IMR-90 (cell line): ENCODE measurements around the gene MYBPC3.

ENCODE experiments used
- CEBPB ChIP-seq: IDR thresholded peaks from 2 replicates; pipeline ENCODE4 v1.6.1; 2012; ENCODE audit warnings: low read depth, low read length, improper control_type of control experiment
- MAFK ChIP-seq: IDR thresholded peaks from 2 replicates; pipeline ENCODE4 v1.6.1; 2012; ENCODE audit warnings: low read depth, low read length, improper control_type of control experiment
- POLR2A ChIP-seq: IDR thresholded peaks from 2 replicates; pipeline ENCODE4 v1.6.1; 2012; ENCODE audit warnings: mild to moderate bottlenecking, low read depth, low read length
- TF ChIP-seq, protein P1 (sequence below): conservative IDR thresholded peaks from 2 replicates; pipeline ENCODE4 v1.5.1; 2012; ENCODE audit warnings: mild to moderate bottlenecking, low read depth, low read length, improper control_type of control experiment

DNA sequence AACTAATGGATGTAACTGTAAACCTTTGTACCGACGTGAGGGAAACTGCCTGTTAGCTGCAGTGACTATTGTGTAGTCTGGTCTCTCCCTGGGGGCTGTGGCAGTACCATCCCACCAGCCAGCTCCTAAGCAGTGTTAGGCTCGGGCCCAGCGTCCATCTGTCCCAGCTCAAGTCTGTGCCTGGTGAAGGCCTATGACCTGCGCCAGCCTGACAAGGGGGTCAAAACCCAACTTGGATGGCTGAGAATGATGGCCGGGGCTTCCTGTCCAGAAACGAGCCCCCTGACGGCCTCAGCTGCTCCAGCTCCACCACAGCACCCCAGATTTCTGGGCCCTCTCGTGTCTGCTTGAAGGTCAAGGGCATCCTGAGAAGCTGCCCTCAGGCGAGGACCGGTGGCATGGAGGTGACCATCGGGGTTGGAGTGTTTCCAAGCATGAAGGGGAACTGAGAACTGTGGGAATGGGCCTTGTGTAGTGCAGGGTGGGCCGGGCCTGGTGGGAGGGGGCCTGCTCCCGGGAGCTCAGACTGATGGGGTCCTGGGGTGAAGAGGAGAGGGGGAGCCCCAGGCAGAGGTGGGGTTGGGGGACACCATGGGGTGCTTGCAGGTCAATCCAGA, 40.2 kb upstream of the MYBPC3 start:
- TF ChIP-seq MAFK (no peak), POLR2A (no peak), CEBPB (no peak)
- TF ChIP-seq, protein P1, sequence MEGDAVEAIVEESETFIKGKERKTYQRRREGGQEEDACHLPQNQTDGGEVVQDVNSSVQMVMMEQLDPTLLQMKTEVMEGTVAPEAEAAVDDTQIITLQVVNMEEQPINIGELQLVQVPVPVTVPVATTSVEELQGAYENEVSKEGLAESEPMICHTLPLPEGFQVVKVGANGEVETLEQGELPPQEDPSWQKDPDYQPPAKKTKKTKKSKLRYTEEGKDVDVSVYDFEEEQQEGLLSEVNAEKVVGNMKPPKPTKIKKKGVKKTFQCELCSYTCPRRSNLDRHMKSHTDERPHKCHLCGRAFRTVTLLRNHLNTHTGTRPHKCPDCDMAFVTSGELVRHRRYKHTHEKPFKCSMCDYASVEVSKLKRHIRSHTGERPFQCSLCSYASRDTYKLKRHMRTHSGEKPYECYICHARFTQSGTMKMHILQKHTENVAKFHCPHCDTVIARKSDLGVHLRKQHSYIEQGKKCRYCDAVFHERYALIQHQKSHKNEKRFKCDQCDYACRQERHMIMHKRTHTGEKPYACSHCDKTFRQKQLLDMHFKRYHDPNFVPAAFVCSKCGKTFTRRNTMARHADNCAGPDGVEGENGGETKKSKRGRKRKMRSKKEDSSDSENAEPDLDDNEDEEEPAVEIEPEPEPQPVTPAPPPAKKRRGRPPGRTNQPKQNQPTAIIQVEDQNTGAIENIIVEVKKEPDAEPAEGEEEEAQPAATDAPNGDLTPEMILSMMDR: no peak
